ENCODE measurements around the gene FUT8. TPM values are rescaled to one million over a fixed set of nuclear protein-coding genes. Genes with fewer than 3 reads are reported as not detected.

Gene FUT8
- total RNA-seq, 4 donors from 2014 or later, result 15.2 to 38.0 (median 20.7) TPM

DNA sequence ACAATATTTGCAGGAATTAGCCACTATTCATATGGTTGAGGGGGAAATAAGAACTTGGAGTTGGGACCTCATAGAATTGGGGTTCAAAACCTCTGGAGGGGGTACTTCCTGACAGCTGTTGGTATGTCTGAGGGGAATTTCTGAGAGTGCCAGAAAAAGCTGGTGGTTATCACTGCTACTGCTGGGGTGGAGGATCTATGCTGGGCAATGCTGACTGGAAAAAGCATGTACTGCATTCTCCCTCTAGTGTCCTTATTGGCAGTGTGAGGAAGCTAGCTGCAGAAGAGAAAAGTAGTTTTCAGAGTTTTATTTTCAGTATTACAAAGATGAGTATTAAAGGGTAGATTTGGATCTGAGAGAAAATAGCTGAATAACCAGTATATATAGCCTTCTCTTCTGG is 88.8 kb downstream of the FUT8 start:
- Histone ChIP-seq H3K4me1 (no peaks in the 10 kb centered on the region), H3K4me3 (no peak overlapping the region), H3K27ac (no peak overlapping the region), H3K36me3 (no peaks in the 10 kb centered on the region), H3K27me3 (no peaks in the 10 kb centered on the region), H3K9me3 (no peaks in the 10 kb centered on the region)
- TF ChIP-seq POLR2A (IDR thresholded peaks at IDR 0.05) (no peak), POLR2AphosphoS5 (IDR thresholded peaks at IDR 0.05) (no peak), CTCF (IDR thresholded peaks at IDR 0.05) (no peak)
- DNase-seq (ENCODE audit: low spot score in 2 of 2), result no peak

DNA sequence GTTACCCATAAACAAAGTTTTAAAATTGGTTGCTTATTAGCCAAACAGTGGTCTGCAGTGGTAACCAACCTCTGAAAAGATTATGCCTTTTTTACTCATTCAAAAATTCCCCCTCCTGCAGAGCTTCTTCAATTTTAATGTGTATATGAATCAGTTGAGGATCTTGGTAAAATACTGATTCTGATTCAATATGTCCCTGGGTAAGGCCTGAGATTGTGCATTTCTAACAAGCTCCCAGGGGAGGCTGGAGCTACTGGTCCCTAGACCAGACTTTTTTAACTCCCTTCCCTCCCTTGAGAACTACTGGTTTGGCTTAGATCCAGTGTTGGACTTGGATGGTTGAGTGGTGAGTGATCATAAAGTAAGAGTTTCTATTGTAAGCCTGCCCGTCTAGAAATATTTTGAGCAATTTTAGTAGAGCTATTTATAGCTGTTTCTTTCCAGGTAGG is 90.2 kb downstream of the FUT8 start:
- Histone ChIP-seq H3K4me3 (no peak overlapping the region), H3K9me3 (no peaks in the 10 kb centered on the region), H3K4me1 (no peaks in the 10 kb centered on the region), H3K27me3 (no peaks in the 10 kb centered on the region), H3K27ac (no peak overlapping the region), H3K36me3 (no peaks in the 10 kb centered on the region)
- TF ChIP-seq CTCF (IDR thresholded peaks at IDR 0.05) (no peak), POLR2AphosphoS5 (IDR thresholded peaks at IDR 0.05) (no peak), EP300 (IDR thresholded peaks at IDR 0.05) (no peak), POLR2A (IDR thresholded peaks at IDR 0.05) (no peak)
- no peak for DNase-seq (ENCODE audit: low spot score in 2 of 2)
- 44% methylated on average over 1 of the region's 1 CpG for WGBS

DNA sequence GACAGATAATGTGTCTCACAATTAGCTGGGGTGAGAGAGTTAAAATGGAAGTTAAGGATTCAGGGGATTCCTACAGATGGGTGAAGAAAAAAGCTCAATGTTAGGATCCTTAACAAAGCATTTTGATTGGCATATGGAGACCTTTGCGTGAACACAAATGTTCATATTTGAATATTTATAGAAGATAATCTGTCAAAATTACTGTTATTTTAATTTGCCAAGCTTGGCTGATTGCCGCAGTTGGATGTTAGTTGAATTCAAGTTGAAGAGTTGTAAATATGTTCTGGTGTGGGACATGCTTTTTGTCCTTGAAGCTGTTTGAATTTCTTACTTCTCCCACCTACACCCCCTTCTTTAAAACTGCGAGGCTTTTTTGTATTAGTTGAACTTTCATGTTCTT is 91.2 kb downstream of the FUT8 start:
- no peak for DNase-seq (ENCODE audit: low spot score in 2 of 2)
- Histone ChIP-seq H3K9me3 (no peaks in the 10 kb centered on the region), H3K27ac (no peak overlapping the region), H3K36me3 (no peaks in the 10 kb centered on the region), H3K27me3 (no peaks in the 10 kb centered on the region), H3K4me1 (no peaks in the 10 kb centered on the region), H3K4me3 (no peak overlapping the region)
- no peak for TF ChIP-seq CTCF (IDR thresholded peaks at IDR 0.05)
- TF ChIP-seq POLR2AphosphoS5 (IDR thresholded peaks at IDR 0.05), result no peak
- TF ChIP-seq POLR2A (IDR thresholded peaks at IDR 0.05), result no peak
- TF ChIP-seq EP300 (IDR thresholded peaks at IDR 0.05), result no peak
- 74% methylated on average over 3 of the region's 3 CpGs for WGBS

GRCh38 chr14:65506801-65507200 is 94.3 kb downstream of the FUT8 start:
- H3K4me3 ChIP-seq, result no peak overlapping the region
- 84% methylated on average over 6 of the region's 6 CpGs for WGBS

GRCh38 chr14:65509842-65510241 is 97.3 kb downstream of the FUT8 start:
- Histone ChIP-seq H3K27ac (no peak overlapping the region), H3K9me3 (no peaks in the 10 kb centered on the region), H3K4me3 (no peak overlapping the region), H3K36me3 (no peaks in the 10 kb centered on the region), H3K4me1 (no peaks in the 10 kb centered on the region), H3K27me3 (no peaks in the 10 kb centered on the region)
- WGBS, result 96% methylated on average over 3 of the region's 3 CpGs
- DNase-seq (ENCODE audit: low spot score in 2 of 2), result no peak
- TF ChIP-seq CTCF (IDR thresholded peaks at IDR 0.05) (no peak), EP300 (IDR thresholded peaks at IDR 0.05) (no peak), POLR2A (IDR thresholded peaks at IDR 0.05) (no peak), POLR2AphosphoS5 (IDR thresholded peaks at IDR 0.05) (no peak)

More at GRCh38 chr14:65506801-65507200, 94.3 kb downstream of the FUT8 start:
- DNase-seq (ENCODE audit: low spot score in 2 of 2), result no peak
- Histone ChIP-seq H3K27ac (no peak overlapping the region), H3K4me1 (no peaks in the 10 kb centered on the region), H3K9me3 (no peaks in the 10 kb centered on the region), H3K27me3 (no peaks in the 10 kb centered on the region), H3K36me3 (no peaks in the 10 kb centered on the region)
- no peak for TF ChIP-seq POLR2AphosphoS5 (IDR thresholded peaks at IDR 0.05)
- no peak for TF ChIP-seq EP300 (IDR thresholded peaks at IDR 0.05)
- TF ChIP-seq POLR2A (IDR thresholded peaks at IDR 0.05), result no peak
- no peak for TF ChIP-seq CTCF (IDR thresholded peaks at IDR 0.05)

Data from suprapubic skin (tissue), 4 donors.